Measurements from ENCODE around the gene RARB. TPM values are rescaled to one million over a fixed set of nuclear protein-coding genes. Genes with fewer than 3 reads are reported as not detected.

Gene RARB
- polyA plus RNA-seq, 1 donor (not counting 4 experiments of a cell fraction or from before 2014, with no cell fraction given) = 0.03 TPM

DNA sequence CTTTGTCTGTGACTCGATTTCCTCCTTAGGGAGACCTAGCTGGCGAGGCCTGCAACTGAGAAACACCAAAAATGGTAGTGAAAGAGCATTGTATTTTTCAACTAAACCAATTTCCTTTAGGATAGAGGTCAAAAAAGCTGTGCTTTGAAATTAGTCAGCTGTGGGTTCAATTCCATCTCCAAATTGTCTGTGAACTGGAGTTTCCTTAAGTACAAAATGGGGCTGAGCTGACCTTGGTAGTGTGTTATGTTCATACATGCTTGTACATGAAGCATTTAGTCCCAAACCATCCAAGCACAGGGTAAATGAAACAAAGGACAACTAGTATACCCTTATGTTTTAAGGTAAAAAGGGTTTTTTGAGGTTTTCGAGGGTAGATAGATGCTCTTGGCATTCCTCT, 99.3 kb downstream of the RARB start:
- Histone ChIP-seq H3K27ac (ENCODE audit: control insufficient read depth, insufficient read depth, low read length) (no peak overlapping the region), H2AFZ (ENCODE audit: control insufficient read depth, low read length) (no peak overlapping the region), H3K4me2 (ENCODE audit: control insufficient read depth, extremely low read depth, insufficient read depth, low read depth, low read length) (no peak overlapping the region), H3K27me3 (ENCODE audit: control insufficient read depth, extremely low read depth, insufficient read depth, low read length) (no peaks in the 10 kb centered on the region), H3K9me3 (ENCODE audit: control insufficient read depth, low read depth, low read length) (no peaks in the 10 kb centered on the region), H3K9ac (ENCODE audit: control insufficient read depth, extremely low read depth, insufficient read depth, low read length) (no peak overlapping the region), H3K36me3 (ENCODE audit: control insufficient read depth in 2 of 2, extremely low read depth in 1 of 2, insufficient read depth in 2 of 2, low read length in 2 of 2) (no peaks in the 10 kb centered on the region), H3K9me1 (ENCODE audit: control insufficient read depth, extremely low read depth, insufficient read depth, low read length) (no peaks in the 10 kb centered on the region), H3K79me2 (ENCODE audit: control insufficient read depth, insufficient read depth, low read length) (no peaks in the 10 kb centered on the region), H4K20me1 (ENCODE audit: control insufficient read depth, extremely low read depth, insufficient read depth, low read length) (no peaks in the 10 kb centered on the region), H3K4me3 (ENCODE audit: control insufficient read depth in 2 of 3, extremely low read depth in 1 of 3, insufficient read depth in 2 of 3, low read depth in 1 of 3, low read length in 3 of 3) (no peak overlapping the region), H3K4me1 (ENCODE audit: control insufficient read depth, extremely low read depth, insufficient read depth, low read length) (no peaks in the 10 kb centered on the region)
- dilution Hi-C loops (cut with MboI; ENCODE audit: extremely low pct_ligation_motif_present, low sequenced_read_pairs) = no loop called here
- DNase-seq (ENCODE audit: low read depth, low spot score) = no peak
- TF ChIP-seq EZH2 (IDR thresholded peaks at IDR 0.05; ENCODE audit: low read length) = no peak
- TF ChIP-seq, protein P1, sequence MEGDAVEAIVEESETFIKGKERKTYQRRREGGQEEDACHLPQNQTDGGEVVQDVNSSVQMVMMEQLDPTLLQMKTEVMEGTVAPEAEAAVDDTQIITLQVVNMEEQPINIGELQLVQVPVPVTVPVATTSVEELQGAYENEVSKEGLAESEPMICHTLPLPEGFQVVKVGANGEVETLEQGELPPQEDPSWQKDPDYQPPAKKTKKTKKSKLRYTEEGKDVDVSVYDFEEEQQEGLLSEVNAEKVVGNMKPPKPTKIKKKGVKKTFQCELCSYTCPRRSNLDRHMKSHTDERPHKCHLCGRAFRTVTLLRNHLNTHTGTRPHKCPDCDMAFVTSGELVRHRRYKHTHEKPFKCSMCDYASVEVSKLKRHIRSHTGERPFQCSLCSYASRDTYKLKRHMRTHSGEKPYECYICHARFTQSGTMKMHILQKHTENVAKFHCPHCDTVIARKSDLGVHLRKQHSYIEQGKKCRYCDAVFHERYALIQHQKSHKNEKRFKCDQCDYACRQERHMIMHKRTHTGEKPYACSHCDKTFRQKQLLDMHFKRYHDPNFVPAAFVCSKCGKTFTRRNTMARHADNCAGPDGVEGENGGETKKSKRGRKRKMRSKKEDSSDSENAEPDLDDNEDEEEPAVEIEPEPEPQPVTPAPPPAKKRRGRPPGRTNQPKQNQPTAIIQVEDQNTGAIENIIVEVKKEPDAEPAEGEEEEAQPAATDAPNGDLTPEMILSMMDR (optimal IDR thresholded peaks at IDR 0.05 in 1 of 3, IDR thresholded peaks at IDR 0.05 in 1 of 3, conservative IDR thresholded peaks at IDR 0.05 in 1 of 3; ENCODE audit: extremely low read depth in 1 of 3, insufficient read depth in 2 of 3, low read length in 3 of 3) = no peak
- no peak for FAIRE-seq

- Histone ChIP-seq H3K9me1 (ENCODE audit: control insufficient read depth, extremely low read depth, insufficient read depth, low read length) (no peaks in the 10 kb centered on the region), H3K27me3 (ENCODE audit: control insufficient read depth, extremely low read depth, insufficient read depth, low read length) (no peaks in the 10 kb centered on the region), H2AFZ (ENCODE audit: control insufficient read depth, low read length) (no peak overlapping the region), H3K27ac (ENCODE audit: control insufficient read depth, insufficient read depth, low read length) (no peak overlapping the region), H3K4me1 (ENCODE audit: control insufficient read depth, extremely low read depth, insufficient read depth, low read length) (no peaks in the 10 kb centered on the region), H3K36me3 (ENCODE audit: control insufficient read depth in 2 of 2, extremely low read depth in 1 of 2, insufficient read depth in 2 of 2, low read length in 2 of 2) (no peaks in the 10 kb centered on the region), H3K9ac (ENCODE audit: control insufficient read depth, extremely low read depth, insufficient read depth, low read length) (no peak overlapping the region), H3K4me3 (ENCODE audit: control insufficient read depth in 2 of 3, extremely low read depth in 1 of 3, insufficient read depth in 2 of 3, low read depth in 1 of 3, low read length in 3 of 3) (no peak overlapping the region), H3K4me2 (ENCODE audit: control insufficient read depth, extremely low read depth, insufficient read depth, low read depth, low read length) (no peak overlapping the region), H3K79me2 (ENCODE audit: control insufficient read depth, insufficient read depth, low read length) (no peaks in the 10 kb centered on the region), H3K9me3 (ENCODE audit: control insufficient read depth, low read depth, low read length) (no peaks in the 10 kb centered on the region), H4K20me1 (ENCODE audit: control insufficient read depth, extremely low read depth, insufficient read depth, low read length) (no peaks in the 10 kb centered on the region)
- dilution Hi-C loops (cut with MboI; ENCODE audit: extremely low pct_ligation_motif_present, low sequenced_read_pairs) = no loop called here
- FAIRE-seq (no peak), DNase-seq (ENCODE audit: low read depth, low spot score) (no peak)
- TF ChIP-seq, protein P1 (optimal IDR thresholded peaks at IDR 0.05 in 1 of 3, IDR thresholded peaks at IDR 0.05 in 1 of 3, conservative IDR thresholded peaks at IDR 0.05 in 1 of 3; ENCODE audit: extremely low read depth in 1 of 3, insufficient read depth in 2 of 3, low read length in 3 of 3) = no peak
- TF ChIP-seq EZH2 (IDR thresholded peaks at IDR 0.05; ENCODE audit: low read length) = no peak
These were observed 99.7 kb downstream of the RARB start for GRCh38 chr3:25527801-25528200.
